Endothelial cell of umbilical vein (primary cell): Measurements from ENCODE around the gene TPGS2. TPM values are rescaled to one million over a fixed set of nuclear protein-coding genes. Genes with fewer than 3 reads are reported as not detected.

ENCODE experiments used
- BruUV-seq: library from RNA; stranded (reverse); fragments of 400-500 nt; replicated peaks from 2 replicates; lab custom pipeline; 2021; lab: Mats Ljungman, UMichigan
- CTCF ChIA-PET: fragments of 300-600, 350-600 bp; sonication (Branson Sonifier 250); formaldehyde crosslinking; loops from one replicate; lab custom pipeline; 2021; ENCODE audit warnings: antibody characterized with exemption, inconsistent platforms; lab: Charles Lee
- POLR2A ChIA-PET: fragments of 300-600, 350-600 bp; sonication (Branson Sonifier 250); formaldehyde crosslinking; loops from one replicate; lab custom pipeline; 2021; ENCODE audit warnings: antibody characterized with exemption, inconsistent platforms; lab: Charles Lee
- DNase-seq: peaks from one replicate; pipeline ENCODE4 v3.0.0-alpha.2; 2011; ENCODE audit warnings: low read depth, low spot score
- FAIRE-seq: peaks from 2 replicates; lab custom pipeline; 2011; peaks lifted over from hg19 to GRCh38; lab: Jason Lieb, UNC
- H2AFZ ChIP-seq: 2 replicates; pipeline ENCODE4 v1.6.0; 2012; ENCODE audit warnings: low read depth, low read length, control low read depth, inconsistent platforms
- H3K27ac ChIP-seq: 2 replicates; pipeline ENCODE4 v1.5.1; 2011; ENCODE audit warnings: low read depth, mild to moderate bottlenecking, control low read depth, low read length, moderate library complexity; ENCODE audit not compliant: insufficient read depth
- H3K27me3 ChIP-seq, 2 experiments: 2 replicates each; pipeline versions ENCODE4 v1.6.0 to v1.6.1; 2011; ENCODE audit warnings: low read length in 2 of 2, mixed read lengths in 1 of 2; ENCODE audit not compliant: control insufficient read depth in 2 of 2, insufficient read depth in 2 of 2
- H3K36me3 ChIP-seq, 2 experiments: 2 replicates in 1 of 2; 3 replicates in 1 of 2; pipeline ENCODE4 v1.5.1; 2011; ENCODE audit warnings: low read length in 2 of 2, mild to moderate bottlenecking in 1 of 2, moderate library complexity in 1 of 2; ENCODE audit not compliant: control insufficient read depth in 2 of 2, insufficient read depth in 2 of 2; ENCODE audit errors: extremely low read depth in 1 of 2
- H3K4me1 ChIP-seq: 3 replicates; pipeline ENCODE4 v1.5.1; 2011; ENCODE audit warnings: mild to moderate bottlenecking, low read length; ENCODE audit not compliant: control insufficient read depth, insufficient read depth; ENCODE audit errors: extremely low read depth
- H3K4me2 ChIP-seq: 2 replicates; pipeline ENCODE4 v1.6.1; 2011; ENCODE audit warnings: low read length, control low read depth, mixed read lengths; ENCODE audit not compliant: insufficient read depth
- H3K4me3 ChIP-seq, 3 experiments: fragments of 200-600 bp in 1 of 3; sonication (generic), shearing (Covaris generic) in 1 of 3; replicated peaks in 1 of 3; 2 replicates each; pipeline ENCODE4 v1.5.1; 2011 to 2016; ENCODE audit warnings: control low read depth in 3 of 3, low read length in 3 of 3, mild to moderate bottlenecking in 2 of 3, inconsistent platforms in 1 of 3, low read depth in 1 of 3, moderate library complexity in 1 of 3; ENCODE audit not compliant: insufficient read depth in 1 of 3
- H3K79me2 ChIP-seq: 2 replicates; pipeline ENCODE4 v1.6.0; 2012; ENCODE audit warnings: low read length, inconsistent platforms; ENCODE audit not compliant: control insufficient read depth, insufficient read depth
- H3K9ac ChIP-seq: replicated peaks from 2 replicates; pipeline ENCODE3; 2011; ENCODE audit warnings: low read length, control low read depth; ENCODE audit not compliant: insufficient read depth; ENCODE audit errors: extremely low read depth
- H3K9me1 ChIP-seq: replicated peaks from 3 replicates; pipeline ENCODE4 v1.6.0; 2011; ENCODE audit warnings: mild to moderate bottlenecking, low read length; ENCODE audit not compliant: control insufficient read depth, insufficient read depth; ENCODE audit errors: extremely low read depth
- H3K9me3 ChIP-seq: replicated peaks from 2 replicates; pipeline ENCODE4 v1.5.1; 2012; ENCODE audit warnings: low read length, inconsistent platforms; ENCODE audit not compliant: control insufficient read depth, insufficient read depth
- H4K20me1 ChIP-seq: replicated peaks from 2 replicates; pipeline ENCODE3; 2011; ENCODE audit warnings: mild to moderate bottlenecking, low read length; ENCODE audit not compliant: control insufficient read depth, insufficient read depth; ENCODE audit errors: extremely low read depth
- EZH2 ChIP-seq: IDR thresholded peaks from 2 replicates; pipeline ENCODE4 v1.6.1; 2012; ENCODE audit warnings: borderline replicate concordance, low read depth, mild to moderate bottlenecking, moderate library complexity, low read length, inconsistent platforms; ENCODE audit not compliant: severe bottlenecking
- FOS ChIP-seq: IDR thresholded peaks from 2 replicates; pipeline ENCODE4 v1.6.1; 2011; ENCODE audit warnings: mild to moderate bottlenecking, low read length, moderate library complexity, borderline replicate concordance; ENCODE audit not compliant: insufficient read depth
- GATA2 ChIP-seq: IDR thresholded peaks from 2 replicates; pipeline ENCODE4 v1.7.0; 2011; ENCODE audit warnings: low read depth, mild to moderate bottlenecking, moderate library complexity, mixed read lengths, low read length; ENCODE audit not compliant: insufficient read length, insufficient read depth
- JUN ChIP-seq: IDR thresholded peaks from 2 replicates; pipeline ENCODE4 v1.6.1; 2011; ENCODE audit warnings: borderline replicate concordance, low read depth; ENCODE audit not compliant: insufficient read length, insufficient read depth
- MYC ChIP-seq: IDR thresholded peaks from one replicate; pipeline ENCODE4 v1.6.1; 2011; ENCODE audit warnings: mild to moderate bottlenecking, low read depth, low read length
- POLR2A ChIP-seq: IDR thresholded peaks from 2 replicates; pipeline ENCODE4 v1.6.1; 2012; ENCODE audit warnings: low read depth, mild to moderate bottlenecking, control low read depth, low read length
- POLR2AphosphoS5 ChIP-seq: IDR thresholded peaks from 2 replicates; pipeline ENCODE4 v1.6.1; 2012; ENCODE audit warnings: low read depth, mild to moderate bottlenecking, control low read depth, low read length, moderate library complexity; ENCODE audit not compliant: insufficient read depth
- dilution Hi-C: fragments of 300-500 bp; cut with MboI; formaldehyde crosslinking; loops from one replicate; pipeline ENCODE4 v1.15.0; 2019; ENCODE audit warnings: low sequenced_read_pairs; ENCODE audit not compliant: extremely low pct_ligation_motif_present
- intact Hi-C: fragments of 100-400 bp; cut with micrococcal nuclease; formaldehyde crosslinking; loops from one replicate; pipeline ENCODE4 v1.10.0; 2022
- polyA plus RNA-seq, 4 experiments: library from polyadenylated mRNA; depleted of rRNA in 3 of 4; stranded (reverse) in 3 of 4; unstranded in 1 of 4; fragments of >200 nt; gene quantifications; 2 replicates each; pipeline versions ENCODE4 v1.2.1 to v1.2.3, GENCODE V29; 2011 to 2012; ENCODE audit warnings: missing spikeins in 1 of 4
- total RNA-seq: library from RNA; stranded (reverse); gene quantifications from 2 replicates; pipeline ENCODE4 v1.2.3, GENCODE V29; 2021
- TF ChIP-seq, protein P1 (sequence below): IDR thresholded peaks from 2 replicates; pipeline ENCODE4 v1.6.1; 2011; ENCODE audit not compliant: insufficient read depth, insufficient read length
- TF ChIP-seq, protein P2 (sequence below), 2 donors: IDR thresholded peaks; 1 replicate in 1 of 2; 2 replicates in 1 of 2; pipeline ENCODE4 v1.5.1; 2011; ENCODE audit warnings: low read length in 2 of 2, mild to moderate bottlenecking in 2 of 2, moderate library complexity in 2 of 2, control low read depth in 1 of 2, inconsistent platforms in 1 of 2, low read depth in 1 of 2; ENCODE audit not compliant: insufficient read depth in 1 of 2; ENCODE audit errors: extremely low read depth in 1 of 2

The TPGS2 gene
- total and polyA plus RNA-seq, 2 donors (not counting 3 experiments of a cell fraction or from before 2014, with no cell fraction given) = 150 to 232 TPM

DNA sequence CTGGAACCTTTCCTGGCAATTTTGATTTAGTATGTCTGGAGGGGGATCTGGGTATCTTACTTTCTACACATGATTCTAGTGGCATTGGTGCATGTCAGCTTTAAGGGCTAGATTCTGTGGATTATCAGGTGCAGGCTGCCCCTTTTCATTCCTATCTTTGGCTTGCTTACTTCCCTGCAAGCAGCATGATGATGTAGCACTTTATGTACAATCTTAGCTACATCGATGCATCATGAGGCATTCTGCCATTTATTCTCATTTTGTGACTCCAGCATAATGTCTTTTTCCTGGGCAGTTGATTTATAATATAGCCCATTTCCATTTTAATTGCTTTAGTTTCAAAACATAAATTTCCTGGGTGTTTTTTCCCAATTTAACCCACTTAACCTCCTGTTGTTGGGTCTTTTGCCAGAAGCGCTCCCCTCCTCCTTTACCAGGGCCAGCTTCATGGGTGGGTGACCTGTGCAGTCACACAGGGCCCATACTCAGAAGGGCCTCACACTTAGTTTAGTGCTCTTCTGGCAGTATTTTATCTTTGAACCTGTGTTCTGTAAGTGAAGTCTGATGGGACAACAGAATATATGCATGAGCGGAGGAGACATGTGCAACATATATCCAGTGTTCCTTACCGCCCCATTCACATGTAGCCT is 36.0 kb downstream of the TPGS2 start:
- BruUV-seq = no TSS peak
- peaks cover 14 to 27% of the 10 kb centered on the region in 2 experiments for H3K36me3 ChIP-seq

More for the DNA sequence above, 36.0 kb downstream of the TPGS2 start:
- H3K4me1 ChIP-seq = no peaks in the 10 kb centered on the region
- H2AFZ ChIP-seq = no peak overlapping the region
- H3K9ac ChIP-seq = no peak overlapping the region
- no peaks in the 10 kb centered on the region for H3K9me1 ChIP-seq
- intact Hi-C loops = no loop called here
- DNase-seq (no peak), FAIRE-seq (no peak)
- POLR2A ChIA-PET = no interaction called here
- no peaks in the 10 kb centered on the region for H3K9me3 ChIP-seq
- H3K27ac ChIP-seq = no peak overlapping the region
- H3K4me2 ChIP-seq = no peak overlapping the region
- dilution Hi-C loops = no loop called here
- H4K20me1 ChIP-seq = no peaks in the 10 kb centered on the region
- H3K4me3 ChIP-seq = no peak overlapping the region
- no peaks in the 10 kb centered on the region for H3K79me2 ChIP-seq
- CTCF ChIA-PET = no interaction called here
- TF ChIP-seq POLR2A (no peak), JUN (no peak), POLR2AphosphoS5 (no peak), MYC (no peak), FOS (no peak), EZH2 (no peak), GATA2 (no peak)
- TF ChIP-seq, protein P1, sequence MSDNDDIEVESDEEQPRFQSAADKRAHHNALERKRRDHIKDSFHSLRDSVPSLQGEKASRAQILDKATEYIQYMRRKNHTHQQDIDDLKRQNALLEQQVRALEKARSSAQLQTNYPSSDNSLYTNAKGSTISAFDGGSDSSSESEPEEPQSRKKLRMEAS = no peak
- TF ChIP-seq, protein P2, sequence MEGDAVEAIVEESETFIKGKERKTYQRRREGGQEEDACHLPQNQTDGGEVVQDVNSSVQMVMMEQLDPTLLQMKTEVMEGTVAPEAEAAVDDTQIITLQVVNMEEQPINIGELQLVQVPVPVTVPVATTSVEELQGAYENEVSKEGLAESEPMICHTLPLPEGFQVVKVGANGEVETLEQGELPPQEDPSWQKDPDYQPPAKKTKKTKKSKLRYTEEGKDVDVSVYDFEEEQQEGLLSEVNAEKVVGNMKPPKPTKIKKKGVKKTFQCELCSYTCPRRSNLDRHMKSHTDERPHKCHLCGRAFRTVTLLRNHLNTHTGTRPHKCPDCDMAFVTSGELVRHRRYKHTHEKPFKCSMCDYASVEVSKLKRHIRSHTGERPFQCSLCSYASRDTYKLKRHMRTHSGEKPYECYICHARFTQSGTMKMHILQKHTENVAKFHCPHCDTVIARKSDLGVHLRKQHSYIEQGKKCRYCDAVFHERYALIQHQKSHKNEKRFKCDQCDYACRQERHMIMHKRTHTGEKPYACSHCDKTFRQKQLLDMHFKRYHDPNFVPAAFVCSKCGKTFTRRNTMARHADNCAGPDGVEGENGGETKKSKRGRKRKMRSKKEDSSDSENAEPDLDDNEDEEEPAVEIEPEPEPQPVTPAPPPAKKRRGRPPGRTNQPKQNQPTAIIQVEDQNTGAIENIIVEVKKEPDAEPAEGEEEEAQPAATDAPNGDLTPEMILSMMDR (IDR thresholded peaks at IDR 0.05; ENCODE audit: extremely low read depth in 1 of 2, insufficient read depth in 1 of 2, low read depth in 1 of 2, low read length in 2 of 2) = no peak
- no peaks in the 10 kb centered on the region for H3K27me3 ChIP-seq
